H9 (cell line): Measurements from ENCODE around the gene HORMAD1. TPM values are rescaled to one million over a fixed set of nuclear protein-coding genes. Genes with fewer than 3 reads are reported as not detected.

Experiments used
- DNase-seq: peaks from one replicate; pipeline ENCODE4 v3.0.0-alpha.2; 2017
- H2AFZ ChIP-seq: one replicate; pipeline ENCODE4 v1.6.1; 2013; ENCODE audit warnings: mild to moderate bottlenecking, low read length, control low read depth, moderate library complexity
- H2AK5ac ChIP-seq: 2 replicates; pipeline ENCODE4 v1.6.1; 2013; ENCODE audit warnings: low read length, control low read depth, mixed read lengths; ENCODE audit not compliant: insufficient read length
- H2BK120ac ChIP-seq: one replicate; pipeline ENCODE4 v1.6.1; 2013; ENCODE audit warnings: low read depth, mild to moderate bottlenecking, low read length, control low read depth, inconsistent platforms; ENCODE audit not compliant: poor library complexity, severe bottlenecking
- H2BK12ac ChIP-seq: 2 replicates; pipeline ENCODE4 v1.6.1; 2013; ENCODE audit warnings: low read length, control low read depth, mixed read lengths, low read depth; ENCODE audit not compliant: insufficient read length
- H2BK15ac ChIP-seq: 2 replicates; pipeline ENCODE4 v1.6.1; 2013; ENCODE audit warnings: low read depth, low read length, control low read depth
- H2BK20ac ChIP-seq: one replicate; pipeline ENCODE4 v1.6.1; 2013; ENCODE audit warnings: low read depth, mild to moderate bottlenecking, low read length, control low read depth, inconsistent platforms; ENCODE audit not compliant: poor library complexity, severe bottlenecking
- H2BK5ac ChIP-seq: 2 replicates; pipeline ENCODE4 v1.6.1; 2013; ENCODE audit warnings: low read length, control low read depth, mixed read lengths; ENCODE audit not compliant: insufficient read length
- H3K14ac ChIP-seq: 2 replicates; pipeline ENCODE4 v1.6.1; 2013; ENCODE audit warnings: low read length, control low read depth; ENCODE audit not compliant: insufficient read depth
- H3K18ac ChIP-seq: 2 replicates; pipeline ENCODE4 v1.6.1; 2013; ENCODE audit warnings: low read depth, mild to moderate bottlenecking, mixed read lengths, low read length, control low read depth; ENCODE audit not compliant: insufficient read length
- H3K23ac ChIP-seq: 2 replicates; pipeline ENCODE4 v1.6.1; 2013; ENCODE audit warnings: low read length, control low read depth, mixed read lengths, low read depth; ENCODE audit not compliant: insufficient read length
- H3K23me2 ChIP-seq: 2 replicates; pipeline ENCODE4 v1.6.1; 2013; ENCODE audit warnings: low read depth, mild to moderate bottlenecking, mixed read lengths, low read length, control low read depth; ENCODE audit not compliant: insufficient read length, poor library complexity, severe bottlenecking
- H3K27ac ChIP-seq: 2 replicates; pipeline ENCODE4 v1.5.1; 2013; ENCODE audit warnings: low read length, control low read depth, mixed read lengths, low read depth; ENCODE audit not compliant: insufficient read length
- H3K27me3 ChIP-seq: 2 replicates; pipeline ENCODE4 v1.6.1; 2013; ENCODE audit warnings: low read length, control low read depth, inconsistent platforms; ENCODE audit not compliant: insufficient read depth
- H3K4ac ChIP-seq: 2 replicates; pipeline ENCODE4 v1.6.1; 2013; ENCODE audit warnings: low read depth, mild to moderate bottlenecking, control low read depth, inconsistent platforms, low read length, moderate library complexity
- H3K4me1 ChIP-seq: 2 replicates; pipeline ENCODE4 v1.6.1; 2013; ENCODE audit warnings: low read length, control low read depth, inconsistent platforms; ENCODE audit not compliant: insufficient read depth
- H3K4me2 ChIP-seq: 2 replicates; pipeline ENCODE4 v1.6.1; 2013; ENCODE audit warnings: low read length, control low read depth, mixed read lengths; ENCODE audit not compliant: insufficient read length, insufficient read depth
- H3K56ac ChIP-seq: 2 replicates; pipeline ENCODE4 v1.6.1; 2013; ENCODE audit warnings: low read depth, mild to moderate bottlenecking, mixed read lengths, low read length, control low read depth; ENCODE audit not compliant: insufficient read length
- H3K79me1 ChIP-seq: 2 replicates; pipeline ENCODE4 v1.6.1; 2013; ENCODE audit warnings: low read depth, mild to moderate bottlenecking, moderate library complexity, low read length, control low read depth, inconsistent platforms; ENCODE audit not compliant: insufficient read depth, poor library complexity, severe bottlenecking
- H3K79me2 ChIP-seq: 2 replicates; pipeline ENCODE4 v1.6.1; 2013; ENCODE audit warnings: low read length, control low read depth, inconsistent platforms; ENCODE audit not compliant: insufficient read depth
- H3K9ac ChIP-seq: 2 replicates; pipeline ENCODE4 v1.6.1; 2013; ENCODE audit warnings: low read length, control low read depth, mixed read lengths; ENCODE audit not compliant: insufficient read length; ENCODE audit errors: extremely low read depth
- H3K9me3 ChIP-seq: one replicate; pipeline ENCODE4 v1.6.1; 2013; ENCODE audit warnings: low read depth, low read length, inconsistent platforms; ENCODE audit not compliant: control insufficient read depth
- H3T11ph ChIP-seq: one replicate; pipeline ENCODE4 v1.6.1; 2013; ENCODE audit warnings: mild to moderate bottlenecking, low read length, control low read depth, inconsistent platforms
- H4K20me1 ChIP-seq: one replicate; pipeline ENCODE4 v1.6.1; 2013; ENCODE audit not compliant: control insufficient read depth, insufficient read length, insufficient read depth
- H4K5ac ChIP-seq: 2 replicates; pipeline ENCODE4 v1.6.1; 2013; ENCODE audit warnings: low read depth, mild to moderate bottlenecking, mixed read lengths, low read length, control low read depth; ENCODE audit not compliant: insufficient read length
- H4K8ac ChIP-seq: replicated peaks from 2 replicates; pipeline ENCODE4 v1.6.1; 2013; ENCODE audit warnings: low read length, control low read depth, mixed read lengths, low read depth; ENCODE audit not compliant: insufficient read length
- H4K91ac ChIP-seq: 2 replicates; pipeline ENCODE4 v1.6.1; 2013; ENCODE audit warnings: low read depth, mild to moderate bottlenecking, moderate library complexity, mixed read lengths, low read length, control low read depth; ENCODE audit not compliant: insufficient read length
- H3K27ac Mint-ChIP-seq, 3 experiments: 2 replicates in 2 of 3; 3 replicates in 1 of 3; pipeline ENCODE4 v1.8.0; 2020 to 2021; ENCODE audit warnings: mixed read lengths in 3 of 3, mild to moderate bottlenecking in 1 of 3, moderate library complexity in 1 of 3
- H3K27me3 Mint-ChIP-seq: 2 replicates; pipeline ENCODE4 v1.8.0; 2021; ENCODE audit warnings: low read depth, mild to moderate bottlenecking, moderate library complexity, mixed read lengths
- H3K36me3 Mint-ChIP-seq, 3 experiments: 2 replicates in 2 of 3; 3 replicates in 1 of 3; pipeline ENCODE4 v1.8.0; 2020 to 2021; ENCODE audit warnings: low read depth in 3 of 3, mixed read lengths in 3 of 3; ENCODE audit not compliant: insufficient read depth in 1 of 3
- H3K4me1 Mint-ChIP-seq, 2 experiments: 2 replicates each; pipeline ENCODE4 v1.8.0; 2020; ENCODE audit warnings: mixed read lengths in 2 of 2
- H3K4me3 Mint-ChIP-seq, 2 experiments: 2 replicates in 1 of 2; 3 replicates in 1 of 2; pipeline ENCODE4 v1.8.0; 2020 to 2021; ENCODE audit warnings: mild to moderate bottlenecking in 2 of 2, mixed read lengths in 2 of 2, moderate library complexity in 1 of 2
- H3K9me3 Mint-ChIP-seq, 2 experiments: 2 replicates in 1 of 2; 3 replicates in 1 of 2; pipeline ENCODE4 v1.8.0; 2020; ENCODE audit warnings: mild to moderate bottlenecking in 2 of 2, mixed read lengths in 2 of 2, moderate library complexity in 1 of 2
- CTCF ChIP-seq: fragments of 200-600 bp; sonication (generic); conservative IDR thresholded peaks from 3 replicates; pipeline ENCODE4 v1.8.0; 2021; ENCODE audit warnings: antibody characterized with exemption, mild to moderate bottlenecking
- WGBS: extraction: QIAGEN DNeasy Blood & Tissue Kit; methylation state at CpG from one replicate; pipeline ENCODE4 v1.1.7; 2013; ENCODE audit warnings: missing lambda C conversion rate, low lambda C conversion rate, mixed read lengths; ENCODE audit not compliant: insufficient read length; ENCODE audit errors: extremely low coverage; 5-methylcytosine and 5-hydroxymethylcytosine counted together
- total RNA-seq: library from RNA; stranded (reverse); gene quantifications from 2 replicates; pipeline ENCODE4 v1.2.1, GENCODE V29; 2021

Gene HORMAD1
- total RNA-seq, 1 experiment from 2014 or later, result not detected

GRCh38 chr1:150686275-150686674 lies 34.4 kb downstream of the HORMAD1 start:
- Histone ChIP-seq H3K79me1 (no peaks in the 10 kb centered on the region), H3K56ac (no peak overlapping the region), H2BK15ac (no peak overlapping the region), H2BK12ac (no peak overlapping the region), H3K23ac (no peak overlapping the region), H3K9me3 (no peaks in the 10 kb centered on the region), H3K4me2 (no peak overlapping the region), H2BK20ac (no peak overlapping the region), H2BK5ac (no peak overlapping the region), H3K27ac (no peak overlapping the region), H3K79me2 (no peaks in the 10 kb centered on the region; the same call in 1 of the 2 replicates), H4K8ac (no peak overlapping the region), H3K27me3 (no peaks in the 10 kb centered on the region), H3K4me1 (no peaks in the 10 kb centered on the region), H3K23me2 (no peaks in the 10 kb centered on the region), H2BK120ac (no peak overlapping the region), H4K20me1 (no peaks in the 10 kb centered on the region), H3K14ac (no peak overlapping the region), H4K5ac (no peak overlapping the region), H3T11ph (no peak overlapping the region), H3K4ac (no peak overlapping the region), H2AK5ac (no peak overlapping the region), H2AFZ (no peak overlapping the region), H4K91ac (no peak overlapping the region), H3K9ac (no peak overlapping the region), H3K18ac (no peak overlapping the region)
- Mint-ChIP-seq H3K9me3 (no peaks in the 10 kb centered on the region), H3K27me3 (no peaks in the 10 kb centered on the region), H3K27ac (peak overlapping the region in 2 of 3 experiments; percentile 23 to 44; a peak in 2 of 7 replicates), H3K4me1 (peaks cover 6 to 7% of the 10 kb centered on the region in 2 experiments), H3K4me3 (no peak overlapping the region), H3K36me3 (peaks cover 8 to 33% (median 29%) of the 10 kb centered on the region in 3 experiments; a peak in 6 of 7 replicates)
- no peak for DNase-seq
- no peak for TF ChIP-seq CTCF
- WGBS, result no CpG with 5 or more reads among the region's 3 CpGs
